ENCODE results near the gene SNRPB.
A peak's percentile ranks its signal among the peaks of the same experiment; 100 is the strongest.
"Not testable (repeated sequence)": the region's sequence is repeated elsewhere in the genome, so short reads cannot be mapped to it uniquely, and the experiment has no call there.

Gene SNRPB

GRCh38 chr20:2509794-2510193 is 39.2 kb upstream of the SNRPB start:
- no peak for TF ChIP-seq CTCF (conservative IDR thresholded peaks at IDR 0.05; ENCODE audit: low read depth, low read length)
- DNase-seq (ENCODE audit: low read depth): no peak
- H3K4me3 ChIP-seq (ENCODE audit: low read length): no peak overlapping the region

GRCh38 chr20:2509468-2509781 is 38.8 kb upstream of the SNRPB start:
- no peak for TF ChIP-seq CTCF (conservative IDR thresholded peaks at IDR 0.05; ENCODE audit: low read depth, low read length)
- no peak for DNase-seq (ENCODE audit: low read depth)

GRCh38 chr20:2508631-2509467 is 38.3 kb upstream of the SNRPB start, which contains the start of gene ZNF343:
TSS of gene ZNF343 (minus strand) at chr20:2508915. CDS start at chr20:2493895, 15,020 bp downstream.
- DNase-seq (ENCODE audit: low read depth): peak; percentile 48
- peak within 1 kb of the TSS; percentile 92 for H3K4me3 ChIP-seq (ENCODE audit: low read length)
- no peak for TF ChIP-seq CTCF (conservative IDR thresholded peaks at IDR 0.05; ENCODE audit: low read depth, low read length)

More at GRCh38 chr20:2509468-2509781, 38.8 kb upstream of the SNRPB start:
- H3K4me3 ChIP-seq (ENCODE audit: low read length): peak overlapping the region; percentile 92

GRCh38 chr20:2507875-2508630 is 37.5 kb upstream of the SNRPB start:
- no peak for TF ChIP-seq CTCF (conservative IDR thresholded peaks at IDR 0.05; ENCODE audit: low read depth, low read length)
- peak overlapping the region; percentile 92 for H3K4me3 ChIP-seq (ENCODE audit: low read length)
- DNase-seq (ENCODE audit: low read depth): no peak

- no peak for DNase-seq (ENCODE audit: low read depth)
- TF ChIP-seq CTCF (conservative IDR thresholded peaks at IDR 0.05; ENCODE audit: low read depth, low read length): no peak
- H3K4me3 ChIP-seq (ENCODE audit: low read length): peak overlapping the region; percentile 92
Observed at GRCh38 chr20:2507464-2507863, 36.9 kb upstream of the SNRPB start.

GRCh38 chr20:2506426-2506825 is 35.8 kb upstream of the SNRPB start:
- not testable (repeated sequence) for DNase-seq (ENCODE audit: low read depth); H3K4me3 ChIP-seq (ENCODE audit: low read length)

GRCh38 chr20:2504803-2505202 is 34.2 kb upstream of the SNRPB start:
- H3K4me3 ChIP-seq (ENCODE audit: low read length); DNase-seq (ENCODE audit: low read depth): not testable (repeated sequence)

GRCh38 chr20:2502808-2503384 is 32.3 kb upstream of the SNRPB start:
- DNase-seq (ENCODE audit: low read depth); H3K4me3 ChIP-seq (ENCODE audit: low read length): not testable (repeated sequence)

All from retinal pigment epithelial cell (primary cell).